Loucy (cell line): ENCODE results near the gene RNU6-9.

Source experiments
- CTCF ChIP-seq: fragments of 200-600 bp; sonication (generic); conservative IDR thresholded peaks from 2 replicates; pipeline ENCODE4 v1.5.1; 2014; ENCODE audit warnings: mild to moderate bottlenecking, antibody characterized with exemption, low read length
- EZH2phosphoT487 ChIP-seq: fragments of 200-600 bp; IDR thresholded peaks from 2 replicates; pipeline ENCODE4 v1.6.1; 2018; ENCODE audit warnings: antibody characterized with exemption, mild to moderate bottlenecking, moderate library complexity, borderline replicate concordance

- no peak for TF ChIP-seq CTCF
- no peak for TF ChIP-seq EZH2phosphoT487
Measured at GRCh38 chr19:919199-920050, 26.1 kb downstream of the RNU6-9 start.
